ENCODE measurements around the gene FEM1A.

The FEM1A gene

GRCh38 chr19:4806384-4806783 lies 14.8 kb downstream of the FEM1A start:
- H3K4me3 ChIP-seq (ENCODE audit: low read length) = no peak overlapping the region
- DNase-seq (ENCODE audit: low read depth) = no peak
- no peak for TF ChIP-seq CTCF (conservative IDR thresholded peaks at IDR 0.05; ENCODE audit: low read depth, low read length)

- DNase-seq (ENCODE audit: low read depth) = no peak
- no peak overlapping the region for H3K4me3 ChIP-seq (ENCODE audit: low read length)
- no peak for TF ChIP-seq CTCF (conservative IDR thresholded peaks at IDR 0.05; ENCODE audit: low read depth, low read length)
These were observed 15.7 kb downstream of the FEM1A start for GRCh38 chr19:4807188-4807587.

DNA sequence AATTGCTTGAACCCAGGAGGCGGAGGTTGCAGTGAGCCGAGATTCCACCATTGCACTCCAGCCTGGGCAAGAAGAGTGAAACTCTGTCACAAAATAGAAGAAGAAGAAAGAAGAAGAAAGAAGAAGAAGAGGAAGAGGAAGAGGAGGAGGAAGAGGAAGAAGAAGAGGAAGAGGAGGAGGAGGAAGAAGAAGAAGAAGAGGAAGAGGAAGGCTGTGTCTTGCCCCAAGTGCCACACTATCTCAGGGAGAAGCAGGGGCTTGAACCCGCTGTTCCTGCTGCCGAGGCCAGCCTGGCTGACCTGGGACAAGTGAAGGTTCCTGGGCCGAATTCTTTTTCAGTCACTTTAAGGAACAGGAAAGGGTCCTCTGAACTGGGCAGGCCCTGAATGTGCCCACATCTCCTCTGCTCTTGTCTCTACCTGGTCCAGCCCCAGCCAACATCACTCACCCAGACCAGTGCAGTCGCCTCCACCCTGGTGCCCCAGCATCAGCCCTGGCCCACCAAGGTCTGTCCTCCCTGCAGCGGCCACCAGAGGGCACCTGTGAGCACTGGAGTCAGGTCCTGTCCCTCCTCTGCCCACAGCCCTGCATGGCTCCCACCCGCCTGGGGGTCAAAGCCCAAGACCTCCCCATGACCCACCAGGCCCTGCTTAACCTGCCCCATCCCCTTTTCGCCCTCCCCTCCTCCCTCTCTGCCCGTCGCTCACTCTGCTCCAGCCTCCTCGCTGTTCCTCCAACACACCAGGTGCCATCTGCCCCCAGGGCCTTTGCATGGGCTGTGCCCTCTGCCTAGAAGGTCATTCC lies 20.0 kb downstream of the FEM1A start:
- H3K4me3 ChIP-seq (ENCODE audit: low read length) = no peak overlapping the region
- peak; percentile 88 for TF ChIP-seq CTCF (conservative IDR thresholded peaks at IDR 0.05; ENCODE audit: low read depth, low read length)
- no peak for DNase-seq (ENCODE audit: low read depth)

DNA sequence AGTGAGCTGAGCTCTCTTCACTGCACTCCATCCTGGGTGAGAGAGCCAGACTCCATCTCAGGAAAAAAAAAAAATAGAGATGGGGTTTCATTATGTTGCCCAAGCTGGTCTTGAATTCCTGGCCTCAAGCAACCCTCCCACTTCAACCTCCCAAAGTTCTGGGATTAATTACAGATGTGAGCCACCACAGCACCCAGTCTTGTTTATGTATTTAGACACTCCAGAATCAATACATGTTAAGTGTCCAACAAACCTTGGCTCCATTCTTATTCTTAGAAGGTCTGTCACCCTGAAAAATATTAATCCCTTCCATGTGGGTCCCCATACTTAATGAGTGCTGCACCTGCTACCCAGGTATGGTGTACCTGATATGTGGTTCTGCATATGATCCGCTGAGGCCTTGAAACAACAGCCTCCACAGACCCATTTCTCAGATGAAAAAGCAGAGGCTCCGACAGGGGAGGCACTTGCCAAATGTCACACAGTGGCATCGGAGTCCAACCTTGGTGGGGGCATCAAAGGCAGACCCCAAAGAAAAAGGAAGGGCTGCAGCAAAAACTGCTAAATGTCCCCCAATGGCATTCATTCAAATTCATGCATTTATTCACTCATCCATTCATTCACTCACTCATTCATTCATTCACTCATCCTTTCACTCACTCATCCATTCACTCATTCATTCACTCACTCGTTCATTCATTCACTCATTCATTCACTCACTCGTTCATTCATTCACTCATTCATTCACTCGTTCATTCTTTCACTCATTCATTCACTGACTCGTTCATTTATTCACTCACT lies 23.3 kb downstream of the FEM1A start:
- H3K4me3 ChIP-seq (ENCODE audit: low read length) = no peak overlapping the region
- TF ChIP-seq CTCF (conservative IDR thresholded peaks at IDR 0.05; ENCODE audit: low read depth, low read length) = no peak
- DNase-seq (ENCODE audit: low read depth) = no peak

GRCh38 chr19:4815426-4816201 lies 24.1 kb downstream of the FEM1A start:
- peak overlapping the region; percentile 33 for H3K4me3 ChIP-seq (ENCODE audit: low read length)
- DNase-seq (ENCODE audit: low read depth) = peak; percentile 76
- TF ChIP-seq CTCF (conservative IDR thresholded peaks at IDR 0.05; ENCODE audit: low read depth, low read length) = no peak

DNA sequence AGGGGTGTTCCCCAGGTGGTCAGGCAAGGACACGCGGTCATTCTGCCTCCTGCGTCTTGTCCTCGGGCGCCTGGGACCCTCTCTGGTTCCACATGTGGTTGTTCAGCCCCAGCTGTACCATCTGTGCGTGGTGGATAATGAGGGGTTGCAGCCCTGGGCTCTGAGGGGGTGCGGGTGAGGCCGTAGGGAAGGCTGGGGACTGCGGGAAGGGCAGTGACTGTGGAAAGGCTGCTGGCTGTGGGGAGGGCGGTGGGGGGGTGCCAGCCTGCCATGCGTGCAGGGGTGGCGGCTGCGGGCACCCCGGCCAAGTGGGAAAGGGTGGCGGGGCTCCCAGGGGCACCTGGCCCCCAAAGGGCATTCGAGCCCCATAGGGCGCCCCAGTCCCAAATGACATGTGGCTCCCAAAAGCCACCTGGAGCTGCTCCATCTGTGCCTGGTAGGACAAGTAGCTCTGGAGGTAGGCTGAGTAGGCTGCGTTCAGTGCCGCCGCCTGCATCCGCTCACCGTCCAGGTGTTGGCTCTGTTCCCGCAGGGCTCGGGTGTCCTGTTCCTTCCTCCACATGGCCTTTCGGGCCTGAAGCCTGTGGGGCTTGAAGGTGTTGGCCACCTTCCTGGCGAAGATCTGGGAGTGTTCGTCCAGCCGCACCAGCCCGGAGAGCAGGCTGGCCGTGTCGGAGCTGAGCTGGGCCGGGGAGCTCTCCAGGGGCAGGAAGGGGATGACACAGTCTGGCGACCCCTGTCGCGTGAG lies 24.8 kb downstream of the FEM1A start:
- H3K4me3 ChIP-seq (ENCODE audit: low read length) = no peak overlapping the region
- no peak for DNase-seq (ENCODE audit: low read depth)

More for the DNA sequence above, 24.8 kb downstream of the FEM1A start:
- TF ChIP-seq CTCF (conservative IDR thresholded peaks at IDR 0.05; ENCODE audit: low read depth, low read length) = no peak

All from retinal pigment epithelial cell (primary cell).